Measurements from ENCODE around the gene BRME1.
A peak's percentile ranks its signal among the peaks of the same experiment; 100 is the strongest.

The BRME1 gene

GRCh38 chr19:13908674-13909073 lies 2.8 kb upstream of the BRME1 start:
- no peak overlapping the region for H3K4me3 ChIP-seq (ENCODE audit: extremely low read depth, insufficient read depth, low read length, poor library complexity, severe bottlenecking)
- WGBS, 2 experiments (ENCODE audit: insufficient coverage in 2 of 2), result 95% methylated on average over 4 to 8 of the region's 8 CpGs
- peaks cover 2% of the 10 kb centered on the region for H3K4me1 ChIP-seq (ENCODE audit: control insufficient read depth, insufficient read depth, low read length, poor library complexity, severe bottlenecking)
- no peak overlapping the region for H3K27ac ChIP-seq (ENCODE audit: low read depth, low read length, severe bottlenecking)
- H3K36me3 ChIP-seq (ENCODE audit: control insufficient read depth, insufficient read depth, low read length), result peaks cover 16% of the 10 kb centered on the region
- H3K9me3 ChIP-seq (ENCODE audit: control insufficient read depth, low read length), result no peaks in the 10 kb centered on the region

- peak overlapping the region; percentile 66 for H3K4me3 ChIP-seq (ENCODE audit: extremely low read depth, insufficient read depth, low read length, poor library complexity, severe bottlenecking)
- no peaks in the 10 kb centered on the region for H3K9me3 ChIP-seq (ENCODE audit: control insufficient read depth, low read length)
- H3K36me3 ChIP-seq (ENCODE audit: control insufficient read depth, insufficient read depth, low read length), result peaks cover 6% of the 10 kb centered on the region
- WGBS, 2 experiments (ENCODE audit: insufficient coverage in 2 of 2), result 91 to 100% methylated on average over 3 of the region's 5 CpGs
- no peak overlapping the region for H3K27ac ChIP-seq (ENCODE audit: low read depth, low read length, severe bottlenecking)
- peaks cover 2% of the 10 kb centered on the region for H3K4me1 ChIP-seq (ENCODE audit: control insufficient read depth, insufficient read depth, low read length, poor library complexity, severe bottlenecking)
Measured at GRCh38 chr19:13906910-13907309, 993 bp upstream of the BRME1 start.

DNA sequence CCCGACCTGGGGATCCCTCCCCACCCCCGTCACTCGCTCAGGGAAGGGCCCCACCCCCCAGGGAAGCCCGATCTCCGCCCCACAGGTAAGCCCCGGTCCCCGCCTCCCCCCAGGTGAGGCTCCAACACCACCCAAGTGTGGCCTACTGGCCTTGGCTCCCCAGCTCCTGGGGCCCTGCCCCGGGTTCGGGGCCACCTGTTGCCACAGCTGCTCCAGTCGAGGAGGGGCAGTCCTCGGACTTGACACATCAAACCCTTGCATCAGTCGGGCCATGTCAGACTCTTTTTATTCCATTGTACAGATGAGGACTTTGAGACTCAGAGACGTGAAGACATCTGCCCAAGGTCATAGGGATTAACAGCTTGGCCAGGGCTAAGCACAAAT lies 596 bp upstream of the BRME1 start:
- Histone ChIP-seq H3K4me3 (ENCODE audit: extremely low read depth, insufficient read depth, low read length, poor library complexity, severe bottlenecking) (peak overlapping the region; percentile 66), H3K27ac (ENCODE audit: low read depth, low read length, severe bottlenecking) (no peak overlapping the region), H3K9me3 (ENCODE audit: control insufficient read depth, low read length) (no peaks in the 10 kb centered on the region), H3K4me1 (ENCODE audit: control insufficient read depth, insufficient read depth, low read length, poor library complexity, severe bottlenecking) (peaks cover 2% of the 10 kb centered on the region), H3K36me3 (ENCODE audit: control insufficient read depth, insufficient read depth, low read length) (peaks cover 6% of the 10 kb centered on the region)
- WGBS, 2 experiments (ENCODE audit: insufficient coverage in 2 of 2), result 36 to 39% methylated on average over 4 to 6 of the region's 13 CpGs

DNA sequence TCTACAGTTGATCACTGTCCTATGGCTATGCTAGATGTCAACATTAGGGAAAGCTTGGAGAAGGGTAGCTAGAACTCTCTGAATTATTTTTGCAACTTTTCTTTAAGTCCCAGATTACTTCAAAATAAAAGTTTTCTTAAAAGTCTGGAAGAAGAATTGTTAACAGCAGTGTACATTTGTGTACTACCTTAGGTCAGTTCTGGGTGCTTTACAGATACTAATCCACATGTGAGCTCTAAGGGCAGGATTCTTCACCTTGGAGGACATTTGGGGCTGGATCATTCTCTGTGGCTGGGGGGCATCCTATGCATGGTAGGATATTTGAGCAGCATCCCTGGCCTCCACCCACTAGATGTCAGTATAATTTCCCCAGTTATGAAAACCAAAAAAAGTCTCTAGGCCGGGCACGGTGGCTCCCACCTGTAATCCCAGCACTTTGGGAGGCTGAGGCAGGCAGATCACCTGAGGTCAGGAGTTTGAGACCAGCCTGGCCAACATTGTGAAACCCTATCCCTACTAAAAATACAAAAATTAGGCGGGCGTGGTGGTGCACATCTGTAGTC lies 2.8 kb downstream of the BRME1 start:
- peaks cover 2% of the 10 kb centered on the region for H3K4me1 ChIP-seq (ENCODE audit: control insufficient read depth, insufficient read depth, low read length, poor library complexity, severe bottlenecking)
- H3K9me3 ChIP-seq (ENCODE audit: control insufficient read depth, low read length), result no peaks in the 10 kb centered on the region
- no peak overlapping the region for H3K27ac ChIP-seq (ENCODE audit: low read depth, low read length, severe bottlenecking)
- no peaks in the 10 kb centered on the region for H3K36me3 ChIP-seq (ENCODE audit: control insufficient read depth, insufficient read depth, low read length)
- WGBS, 2 experiments (ENCODE audit: insufficient coverage in 2 of 2), result 86 to 87% methylated on average over 3 to 4 of the region's 4 CpGs
- no peak overlapping the region for H3K4me3 ChIP-seq (ENCODE audit: extremely low read depth, insufficient read depth, low read length, poor library complexity, severe bottlenecking)

DNA sequence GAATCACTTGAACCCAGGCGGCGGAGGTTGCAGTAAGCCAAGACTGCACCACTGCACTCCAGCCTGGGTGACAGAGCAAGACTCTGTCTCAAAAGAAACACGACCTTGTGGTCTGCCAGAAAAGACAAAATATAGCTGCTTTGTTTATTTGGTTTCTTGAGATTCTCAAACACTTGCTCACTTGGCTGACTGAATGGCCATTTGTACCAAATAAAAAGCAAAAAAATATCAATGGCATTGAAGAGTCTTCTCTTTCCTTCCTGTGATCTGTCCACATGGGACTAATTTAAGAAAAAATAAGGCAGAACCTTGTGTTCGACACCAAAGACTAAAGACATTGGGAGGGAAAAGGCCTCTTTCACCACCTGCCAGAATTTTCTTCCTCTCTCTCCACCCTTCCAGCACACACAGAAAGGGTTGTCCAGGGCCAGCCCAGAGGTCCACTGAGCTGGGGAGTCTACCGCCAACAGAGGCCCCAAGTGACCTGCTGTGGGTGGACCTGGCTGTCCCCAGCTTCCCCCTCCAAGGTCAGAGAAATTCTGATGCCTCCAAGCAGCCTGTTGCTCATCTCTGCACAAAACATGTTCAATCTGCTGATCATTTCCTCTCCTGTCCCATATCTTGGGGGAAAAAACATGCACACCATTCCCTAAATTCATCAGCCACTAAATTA lies 5.9 kb downstream of the BRME1 start:
- Histone ChIP-seq H3K4me3 (ENCODE audit: extremely low read depth, insufficient read depth, low read length, poor library complexity, severe bottlenecking) (no peak overlapping the region), H3K27ac (ENCODE audit: low read depth, low read length, severe bottlenecking) (no peak overlapping the region), H3K36me3 (ENCODE audit: control insufficient read depth, insufficient read depth, low read length) (no peaks in the 10 kb centered on the region), H3K9me3 (ENCODE audit: control insufficient read depth, low read length) (no peaks in the 10 kb centered on the region), H3K4me1 (ENCODE audit: control insufficient read depth, insufficient read depth, low read length, poor library complexity, severe bottlenecking) (no peaks in the 10 kb centered on the region)
- 80 to 90% methylated on average over 3 to 5 of the region's 5 CpGs for WGBS, 2 experiments (ENCODE audit: insufficient coverage in 2 of 2)

- H3K9me3 ChIP-seq (ENCODE audit: control insufficient read depth, low read length), result no peaks in the 10 kb centered on the region
Measured at GRCh38 chr19:13899393-13899792, 6.5 kb downstream of the BRME1 start.

GRCh38 chr19:13896227-13896626 lies 9.7 kb downstream of the BRME1 start:
- H3K4me1 ChIP-seq (ENCODE audit: control insufficient read depth, insufficient read depth, low read length, poor library complexity, severe bottlenecking), result no peaks in the 10 kb centered on the region
- no peak overlapping the region for H3K4me3 ChIP-seq (ENCODE audit: extremely low read depth, insufficient read depth, low read length, poor library complexity, severe bottlenecking)
- no peak overlapping the region for H3K27ac ChIP-seq (ENCODE audit: low read depth, low read length, severe bottlenecking)
- no peaks in the 10 kb centered on the region for H3K9me3 ChIP-seq (ENCODE audit: control insufficient read depth, low read length)
- no CpG with 5 or more reads among the region's 2 CpGs for WGBS, 2 experiments (ENCODE audit: insufficient coverage in 2 of 2)
- H3K36me3 ChIP-seq (ENCODE audit: control insufficient read depth, insufficient read depth, low read length), result no peaks in the 10 kb centered on the region

More at GRCh38 chr19:13899393-13899792, 6.5 kb downstream of the BRME1 start:
- WGBS, 2 experiments (ENCODE audit: insufficient coverage in 2 of 2), result 91 to 93% methylated on average over 6 to 10 of the region's 10 CpGs
- H3K4me1 ChIP-seq (ENCODE audit: control insufficient read depth, insufficient read depth, low read length, poor library complexity, severe bottlenecking), result no peaks in the 10 kb centered on the region
- no peak overlapping the region for H3K27ac ChIP-seq (ENCODE audit: low read depth, low read length, severe bottlenecking)
- H3K4me3 ChIP-seq (ENCODE audit: extremely low read depth, insufficient read depth, low read length, poor library complexity, severe bottlenecking), result no peak overlapping the region
- H3K36me3 ChIP-seq (ENCODE audit: control insufficient read depth, insufficient read depth, low read length), result no peaks in the 10 kb centered on the region

GRCh38 chr19:13894552-13894951 lies 11.4 kb downstream of the BRME1 start:
- Histone ChIP-seq H3K36me3 (ENCODE audit: control insufficient read depth, insufficient read depth, low read length) (no peaks in the 10 kb centered on the region), H3K27ac (ENCODE audit: low read depth, low read length, severe bottlenecking) (no peak overlapping the region), H3K4me1 (ENCODE audit: control insufficient read depth, insufficient read depth, low read length, poor library complexity, severe bottlenecking) (no peaks in the 10 kb centered on the region), H3K4me3 (ENCODE audit: extremely low read depth, insufficient read depth, low read length, poor library complexity, severe bottlenecking) (no peak overlapping the region), H3K9me3 (ENCODE audit: control insufficient read depth, low read length) (no peaks in the 10 kb centered on the region)
- 76 to 92% methylated on average over 2 to 3 of the region's 5 CpGs for WGBS, 2 experiments (ENCODE audit: insufficient coverage in 2 of 2)

- WGBS, 2 experiments (ENCODE audit: insufficient coverage in 2 of 2), result 78% methylated on average over 6 to 9 of the region's 9 CpGs
- no peaks in the 10 kb centered on the region for H3K9me3 ChIP-seq (ENCODE audit: control insufficient read depth, low read length)
- no peak overlapping the region for H3K4me3 ChIP-seq (ENCODE audit: extremely low read depth, insufficient read depth, low read length, poor library complexity, severe bottlenecking)
- H3K36me3 ChIP-seq (ENCODE audit: control insufficient read depth, insufficient read depth, low read length), result no peaks in the 10 kb centered on the region
- no peak overlapping the region for H3K27ac ChIP-seq (ENCODE audit: low read depth, low read length, severe bottlenecking)
- no peaks in the 10 kb centered on the region for H3K4me1 ChIP-seq (ENCODE audit: control insufficient read depth, insufficient read depth, low read length, poor library complexity, severe bottlenecking)
Measured at GRCh38 chr19:13892870-13893269, 13.0 kb downstream of the BRME1 start.

DNA sequence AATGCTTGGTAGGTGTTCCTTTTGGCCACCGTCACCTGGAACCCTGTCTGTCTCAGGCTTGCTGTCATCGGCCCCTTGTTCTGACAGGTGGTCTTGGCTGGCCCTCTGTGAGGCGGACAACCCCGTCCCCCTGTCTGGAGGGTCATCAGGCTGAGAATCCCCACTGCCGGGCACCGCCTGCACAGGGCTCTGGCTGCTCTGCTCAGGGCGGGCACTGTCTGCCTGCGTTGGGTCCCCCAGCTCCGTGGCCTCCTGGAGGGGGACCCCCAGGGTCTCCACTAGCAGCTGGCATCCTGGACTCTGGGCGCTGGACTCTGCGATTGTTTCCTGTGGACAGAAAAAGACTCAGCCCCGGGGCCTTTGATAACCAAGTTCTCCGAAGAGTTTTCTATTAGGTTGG lies 15.8 kb downstream of the BRME1 start:
- Histone ChIP-seq H3K9me3 (ENCODE audit: control insufficient read depth, low read length) (no peaks in the 10 kb centered on the region), H3K4me1 (ENCODE audit: control insufficient read depth, insufficient read depth, low read length, poor library complexity, severe bottlenecking) (no peaks in the 10 kb centered on the region), H3K36me3 (ENCODE audit: control insufficient read depth, insufficient read depth, low read length) (no peaks in the 10 kb centered on the region), H3K27ac (ENCODE audit: low read depth, low read length, severe bottlenecking) (no peak overlapping the region), H3K4me3 (ENCODE audit: extremely low read depth, insufficient read depth, low read length, poor library complexity, severe bottlenecking) (no peak overlapping the region)
- 92 to 93% methylated on average over 8 to 13 of the region's 13 CpGs for WGBS, 2 experiments (ENCODE audit: insufficient coverage in 2 of 2)

GRCh38 chr19:13888281-13888680 lies 17.6 kb downstream of the BRME1 start:
- no peaks in the 10 kb centered on the region for H3K9me3 ChIP-seq (ENCODE audit: control insufficient read depth, low read length)
- H3K4me1 ChIP-seq (ENCODE audit: control insufficient read depth, insufficient read depth, low read length, poor library complexity, severe bottlenecking), result no peaks in the 10 kb centered on the region
- WGBS, 2 experiments (ENCODE audit: insufficient coverage in 2 of 2), result 90 to 91% methylated on average over 9 to 16 of the region's 16 CpGs
- no peak overlapping the region for H3K27ac ChIP-seq (ENCODE audit: low read depth, low read length, severe bottlenecking)
- no peak overlapping the region for H3K4me3 ChIP-seq (ENCODE audit: extremely low read depth, insufficient read depth, low read length, poor library complexity, severe bottlenecking)
- H3K36me3 ChIP-seq (ENCODE audit: control insufficient read depth, insufficient read depth, low read length), result no peaks in the 10 kb centered on the region

Measured in mesodermal cell (in vitro differentiated cells).